Activated CD8-positive, alpha-beta memory T cell treated with anti-CD3 and anti-CD28 coated beads, Interleukin-2, amount 10 ng/mL, durations not matched to agents 7 days and 5 days (primary cell): ENCODE measurements around the gene CEPT1. TPM values are rescaled to one million over a fixed set of nuclear protein-coding genes. Genes with fewer than 3 reads are reported as not detected.

Source experiments
- total RNA-seq, 2 experiments: library from RNA; stranded (reverse); gene quantifications; one replicate each; pipeline ENCODE4 v1.2.3, GENCODE V29; 2021

Gene CEPT1
- total RNA-seq, 2 experiments from 2014 or later: 33.4 to 36.4 TPM

Other genes with a start within 250 kb of the CEPT1 start
- gene LRIF1, start 176.3 kb upstream of the CEPT1 start, total RNA-seq: 10 to 100 TPM; 20.7 to 21.3 TPM
- gene DRAM2, start 130 bp upstream of the CEPT1 start, total RNA-seq: 10 to 100 TPM; 26.9 to 29.6 TPM
- gene DENND2D, start 60.4 kb downstream of the CEPT1 start, total RNA-seq: 100 to 1,000 TPM; 187 to 209 TPM
- gene CHI3L2, start 87.5 kb downstream of the CEPT1 start, total RNA-seq: 10 to 100 TPM in 1 of 2 experiments, 1 to 10 TPM in 1; 6.7 to 13.0 TPM
- not detected for gene CHIA, start 150.6 kb downstream of the CEPT1 start, total RNA-seq